Smooth muscle cell (in vitro differentiated cells): ENCODE results near the gene DEGS2. TPM values are rescaled to one million over a fixed set of nuclear protein-coding genes. Genes with fewer than 3 reads are reported as not detected.

ENCODE experiments used
- DNase-seq: peaks from one replicate; lab custom pipeline; 2025; ENCODE audit not compliant: unreplicated experiment; lab: John Stamatoyannopoulos, UW
- H2AFZ ChIP-seq: fragments of 200-600 bp; sonication (generic); 2 replicates; pipeline ENCODE4 v1.6.0; 2016; ENCODE audit warnings: antibody characterized with exemption, low read depth, mild to moderate bottlenecking
- H3F3A ChIP-seq: fragments of 200-600 bp; sonication (generic); 2 replicates; pipeline ENCODE4 v1.6.0; 2017; ENCODE audit warnings: antibody characterized with exemption, low read depth
- H3K27ac ChIP-seq: fragments of 200-600 bp; sonication (generic); 2 replicates; pipeline ENCODE4 v1.5.1; 2016; ENCODE audit warnings: low read depth, mild to moderate bottlenecking
- H3K27me3 ChIP-seq: fragments of 200-600 bp; sonication (generic); 2 replicates; pipeline ENCODE4 v1.6.1; 2016; ENCODE audit warnings: low read depth, mild to moderate bottlenecking
- H3K36me3 ChIP-seq: fragments of 200-600 bp; sonication (generic); 2 replicates; pipeline ENCODE4 v1.5.1; 2016; ENCODE audit warnings: low read depth
- H3K4me1 ChIP-seq: fragments of 200-600 bp; sonication (generic); 2 replicates; pipeline ENCODE4 v1.5.1; 2016; ENCODE audit warnings: low read depth
- H3K4me2 ChIP-seq: fragments of 200-600 bp; sonication (generic); 2 replicates; pipeline ENCODE4 v1.6.0; 2016; ENCODE audit warnings: mild to moderate bottlenecking
- H3K4me3 ChIP-seq: fragments of 200-600 bp; sonication (generic); 2 replicates; pipeline ENCODE4 v1.5.1; 2016; ENCODE audit warnings: mild to moderate bottlenecking
- H3K79me2 ChIP-seq: fragments of 200-600 bp; sonication (generic); 2 replicates; pipeline ENCODE4 v1.6.0; 2016; ENCODE audit warnings: low read depth, mild to moderate bottlenecking
- H3K9ac ChIP-seq: fragments of 200-600 bp; sonication (generic); 2 replicates; pipeline ENCODE4 v1.6.0; 2016; ENCODE audit warnings: low read depth
- H3K9me3 ChIP-seq: fragments of 200-600 bp; sonication (generic); replicated peaks from 2 replicates; pipeline ENCODE4 v1.5.1; 2016; ENCODE audit warnings: low read depth
- H4K20me1 ChIP-seq: fragments of 200-600 bp; sonication (generic); 2 replicates; pipeline ENCODE4 v1.6.0; 2016; ENCODE audit warnings: low read depth
- WGBS: methylation state at CpG from one replicate; pipeline ENCODE4 v1.1.7; 2016; ENCODE audit warnings: low lambda C conversion rate; 5-methylcytosine and 5-hydroxymethylcytosine counted together
- polyA plus RNA-seq: library from polyadenylated mRNA; unstranded; fragments of >200 nt; fragmentation: Nextera tagmentation; extraction: Ambion mirVana; gene quantifications from 2 replicates; pipeline ENCODE4 v1.2.1, GENCODE V29; 2016
- total RNA-seq: library from RNA; depleted of rRNA; stranded (reverse); fragments of >200 nt; gene quantifications from 2 replicates; pipeline ENCODE4 v1.2.3, GENCODE V29; 2014
- TF ChIP-seq, protein P1 (sequence below): fragments of 200-600 bp; sonication (generic); IDR thresholded peaks from 2 replicates; pipeline ENCODE4 v1.5.1; 2017; ENCODE audit warnings: borderline replicate concordance, mild to moderate bottlenecking, antibody characterized with exemption; ENCODE audit not compliant: insufficient read depth, poor library complexity, severe bottlenecking

DEGS2 gene
- total and polyA plus RNA-seq, 2 experiments from 2014 or later: 0.45 to 0.83 TPM

- H2AFZ ChIP-seq: no peak overlapping the region
- H3F3A ChIP-seq: no peaks in the 10 kb centered on the region
- 94% methylated on average over 8 of the region's 8 CpGs for WGBS
- no peak overlapping the region for H3K27ac ChIP-seq
- H3K9me3 ChIP-seq: no peaks in the 10 kb centered on the region
- H3K79me2 ChIP-seq: no peaks in the 10 kb centered on the region
- no peaks in the 10 kb centered on the region for H3K27me3 ChIP-seq
- TF ChIP-seq, protein P1, sequence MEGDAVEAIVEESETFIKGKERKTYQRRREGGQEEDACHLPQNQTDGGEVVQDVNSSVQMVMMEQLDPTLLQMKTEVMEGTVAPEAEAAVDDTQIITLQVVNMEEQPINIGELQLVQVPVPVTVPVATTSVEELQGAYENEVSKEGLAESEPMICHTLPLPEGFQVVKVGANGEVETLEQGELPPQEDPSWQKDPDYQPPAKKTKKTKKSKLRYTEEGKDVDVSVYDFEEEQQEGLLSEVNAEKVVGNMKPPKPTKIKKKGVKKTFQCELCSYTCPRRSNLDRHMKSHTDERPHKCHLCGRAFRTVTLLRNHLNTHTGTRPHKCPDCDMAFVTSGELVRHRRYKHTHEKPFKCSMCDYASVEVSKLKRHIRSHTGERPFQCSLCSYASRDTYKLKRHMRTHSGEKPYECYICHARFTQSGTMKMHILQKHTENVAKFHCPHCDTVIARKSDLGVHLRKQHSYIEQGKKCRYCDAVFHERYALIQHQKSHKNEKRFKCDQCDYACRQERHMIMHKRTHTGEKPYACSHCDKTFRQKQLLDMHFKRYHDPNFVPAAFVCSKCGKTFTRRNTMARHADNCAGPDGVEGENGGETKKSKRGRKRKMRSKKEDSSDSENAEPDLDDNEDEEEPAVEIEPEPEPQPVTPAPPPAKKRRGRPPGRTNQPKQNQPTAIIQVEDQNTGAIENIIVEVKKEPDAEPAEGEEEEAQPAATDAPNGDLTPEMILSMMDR: no peak
- H3K9ac ChIP-seq: no peak overlapping the region
- H3K4me1 ChIP-seq: no peaks in the 10 kb centered on the region
- no peaks in the 10 kb centered on the region for H4K20me1 ChIP-seq
- DNase-seq: no peak
- H3K4me3 ChIP-seq: no peak overlapping the region
- H3K4me2 ChIP-seq: no peak overlapping the region
- no peaks in the 10 kb centered on the region for H3K36me3 ChIP-seq
Measured at GRCh38 chr14:100102156-100102785, 57.2 kb downstream of the DEGS2 start.

DNA sequence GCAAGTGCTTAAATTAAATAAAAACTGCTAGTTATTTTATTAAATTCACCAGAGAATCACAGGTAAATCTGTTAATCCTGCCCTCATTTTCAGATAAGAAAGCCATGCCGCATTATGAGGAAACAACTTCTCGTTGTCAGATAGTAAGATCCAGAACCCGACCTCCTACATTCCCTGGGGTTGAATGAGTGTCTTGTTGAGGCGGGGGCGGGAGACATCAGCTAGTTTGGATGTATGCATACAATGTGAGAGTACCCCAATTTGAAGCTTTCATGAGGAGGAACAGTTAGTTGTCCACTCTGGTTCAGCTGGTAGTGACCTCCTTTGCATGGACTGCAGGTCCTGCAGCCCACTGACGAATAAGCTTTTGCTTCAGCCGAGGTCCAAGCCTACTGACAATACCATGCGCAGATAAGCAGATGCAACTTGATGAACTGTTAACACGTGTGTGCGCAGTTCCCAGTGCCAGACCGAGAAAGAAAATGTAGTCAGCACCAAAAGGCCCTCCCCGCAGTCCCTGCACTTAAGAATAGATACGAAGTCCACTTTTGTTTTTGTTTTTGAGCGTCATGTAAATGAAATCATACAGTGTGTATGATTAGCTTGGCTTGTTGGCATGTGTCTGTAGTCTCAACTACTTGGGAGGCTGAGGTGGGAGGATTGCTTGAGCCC lies 59.3 kb downstream of the DEGS2 start:
- WGBS: 88% methylated on average over 14 of the region's 14 CpGs
- H3K36me3 ChIP-seq: no peaks in the 10 kb centered on the region
- no peaks in the 10 kb centered on the region for H3K9me3 ChIP-seq
- H3K4me3 ChIP-seq: no peak overlapping the region
- DNase-seq: no peak
- H4K20me1 ChIP-seq: peaks cover 9% of the 10 kb centered on the region
- H3K79me2 ChIP-seq: no peaks in the 10 kb centered on the region
- no peaks in the 10 kb centered on the region for H3F3A ChIP-seq
- TF ChIP-seq, protein P1: no peak
- no peak overlapping the region for H3K9ac ChIP-seq
- H3K27ac ChIP-seq: no peak overlapping the region
- H3K4me2 ChIP-seq: no peak overlapping the region
- H2AFZ ChIP-seq: no peak overlapping the region
- H3K27me3 ChIP-seq: no peaks in the 10 kb centered on the region
- H3K4me1 ChIP-seq: no peaks in the 10 kb centered on the region

GRCh38 chr14:100098171-100098570 lies 61.3 kb downstream of the DEGS2 start:
- no peaks in the 10 kb centered on the region for H3K27me3 ChIP-seq
- no peaks in the 10 kb centered on the region for H3K36me3 ChIP-seq
- no peaks in the 10 kb centered on the region for H3K4me1 ChIP-seq
- H3K9ac ChIP-seq: no peak overlapping the region
- no peak overlapping the region for H3K27ac ChIP-seq
- no peak overlapping the region for H2AFZ ChIP-seq
- H3K4me2 ChIP-seq: no peak overlapping the region
- H3F3A ChIP-seq: no peaks in the 10 kb centered on the region
- TF ChIP-seq, protein P1: no peak
- 95% methylated on average over 8 of the region's 8 CpGs for WGBS
- H4K20me1 ChIP-seq: peaks cover 12% of the 10 kb centered on the region
- no peak for DNase-seq
- no peaks in the 10 kb centered on the region for H3K9me3 ChIP-seq
- no peak overlapping the region for H3K4me3 ChIP-seq
- H3K79me2 ChIP-seq: no peaks in the 10 kb centered on the region

GRCh38 chr14:100096656-100097055 lies 62.8 kb downstream of the DEGS2 start:
- Histone ChIP-seq H3K27ac (no peak overlapping the region), H3K36me3 (no peaks in the 10 kb centered on the region), H3K79me2 (no peaks in the 10 kb centered on the region), H3F3A (no peaks in the 10 kb centered on the region), H3K4me3 (no peak overlapping the region), H3K9me3 (no peaks in the 10 kb centered on the region), H3K27me3 (no peaks in the 10 kb centered on the region), H2AFZ (no peak overlapping the region), H3K4me1 (no peaks in the 10 kb centered on the region), H3K9ac (no peak overlapping the region), H4K20me1 (peaks cover 17% of the 10 kb centered on the region), H3K4me2 (no peak overlapping the region)
- TF ChIP-seq, protein P1: no peak
- DNase-seq: no peak
- WGBS: 79% methylated on average over 3 of the region's 3 CpGs
